HG03159 (cell line): ENCODE results near the gene SPTBN5.

Experiments used
- ATAC-seq: cut with Tn5 transposase; IDR thresholded peaks from one replicate; pipeline ENCODE4 v1.9.1; 2021; ENCODE audit warnings: mild to moderate bottlenecking, moderate library complexity; ENCODE audit not compliant: unreplicated experiment

Gene SPTBN5

DNA sequence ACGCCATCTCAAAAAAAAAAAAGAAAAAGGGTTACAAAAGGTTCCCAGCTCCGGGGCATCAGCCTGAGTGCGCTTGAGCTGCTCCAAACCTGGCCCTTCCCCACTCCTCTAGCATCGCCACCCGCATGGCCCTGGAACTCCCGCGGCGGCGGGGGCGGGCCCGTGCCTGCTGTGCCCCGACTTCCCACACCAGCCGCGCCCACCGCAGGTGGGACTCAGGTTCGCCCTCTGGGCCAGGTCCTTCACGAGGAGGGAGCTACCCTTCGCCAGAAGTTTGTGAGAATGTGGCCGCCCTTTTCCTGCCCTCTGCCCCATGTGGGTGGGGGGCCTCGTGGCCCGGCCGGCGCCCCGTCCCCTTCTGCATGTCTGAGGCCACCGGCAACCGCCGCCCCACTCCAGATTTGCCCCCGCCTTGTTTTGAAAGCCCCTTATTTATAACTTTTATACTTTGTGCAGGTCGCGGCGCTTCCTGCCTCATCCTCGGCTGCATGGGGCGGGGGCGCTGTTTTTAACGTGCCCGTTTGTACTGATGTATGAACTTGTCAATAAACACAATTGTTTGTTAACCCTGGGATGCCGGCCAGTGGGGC is 66.5 kb downstream of the SPTBN5 start:
- ATAC-seq: no peak

- no peak for ATAC-seq
Observed at GRCh38 chr15:41825572-41826535, 68.0 kb downstream of the SPTBN5 start.

GRCh38 chr15:41825145-41825544 is 68.7 kb downstream of the SPTBN5 start:
- ATAC-seq: no peak

- no peak for ATAC-seq
Observed at GRCh38 chr15:41824062-41824745, 69.6 kb downstream of the SPTBN5 start.

GRCh38 chr15:41823502-41823901 is 70.4 kb downstream of the SPTBN5 start:
- ATAC-seq: no peak

- ATAC-seq: no peak
Observed at GRCh38 chr15:41822957-41823356, 70.9 kb downstream of the SPTBN5 start.

DNA sequence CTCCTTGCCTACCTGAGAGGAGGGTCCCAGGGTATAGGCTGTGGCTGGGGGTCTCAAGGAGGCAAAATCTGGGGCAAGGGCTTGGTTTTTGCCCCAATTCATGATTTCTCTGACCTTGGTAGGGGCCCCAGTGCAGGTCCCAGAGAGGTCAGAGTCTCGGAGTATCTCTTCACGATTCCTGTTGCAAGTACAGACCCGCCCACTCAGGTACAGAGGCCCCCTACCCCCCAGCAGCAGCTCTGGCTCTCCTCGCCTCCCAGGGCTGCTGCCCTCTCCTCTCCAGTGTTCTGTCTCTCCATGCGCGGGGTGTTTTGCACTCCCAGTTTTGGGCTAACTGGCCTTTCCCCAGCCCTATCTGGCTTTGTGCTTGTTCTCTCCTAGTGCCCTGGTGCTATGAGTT is 71.4 kb downstream of the SPTBN5 start:
- ATAC-seq: no peak

DNA sequence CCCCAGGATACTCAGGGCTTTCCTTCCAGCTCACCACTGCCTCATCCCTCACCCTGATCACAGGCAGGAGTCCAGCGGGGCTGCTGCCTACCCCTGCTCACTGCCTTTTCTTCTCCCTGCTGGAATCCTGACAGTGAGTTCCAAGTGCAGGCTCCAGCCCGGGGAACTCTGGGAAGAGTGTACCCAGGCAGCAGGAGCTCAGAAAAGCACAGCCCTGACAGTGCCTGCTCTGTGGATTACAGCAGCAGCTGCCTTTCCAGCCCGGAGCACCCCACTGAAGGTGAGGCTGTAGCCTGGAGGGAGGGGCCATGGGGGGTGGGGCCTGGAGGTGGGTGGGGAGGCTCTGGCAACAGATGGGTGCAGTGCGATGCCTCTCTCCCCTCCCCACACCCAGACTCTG is 72.0 kb downstream of the SPTBN5 start:
- no peak for ATAC-seq

GRCh38 chr15:41820791-41821423 is 72.9 kb downstream of the SPTBN5 start:
- no peak for ATAC-seq

- no peak for ATAC-seq
Observed at GRCh38 chr15:41819455-41820050, 74.3 kb downstream of the SPTBN5 start.

GRCh38 chr15:41817781-41818180 is 76.1 kb downstream of the SPTBN5 start:
- no peak for ATAC-seq

DNA sequence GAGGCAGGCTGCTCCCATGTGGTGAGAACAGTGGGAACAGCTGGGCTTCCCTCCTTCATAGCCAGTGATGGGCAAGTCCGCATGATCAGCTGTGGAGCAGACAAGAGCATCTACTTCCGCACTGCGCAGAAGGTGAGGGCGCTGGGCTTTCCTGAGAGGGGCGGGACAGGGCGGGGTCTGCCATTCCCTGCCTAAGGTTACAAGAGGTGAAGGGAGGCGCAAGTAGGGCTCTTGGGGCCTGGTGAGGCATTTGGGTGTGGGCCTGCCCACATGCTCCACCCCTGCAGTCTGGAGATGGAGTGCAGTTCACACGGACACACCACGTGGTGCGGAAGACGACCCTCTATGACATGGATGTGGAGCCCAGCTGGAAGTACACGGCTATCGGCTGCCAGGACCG is 76.5 kb downstream of the SPTBN5 start:
- no peak for ATAC-seq

GRCh38 chr15:41816788-41817187 is 77.1 kb downstream of the SPTBN5 start:
- ATAC-seq: no peak

DNA sequence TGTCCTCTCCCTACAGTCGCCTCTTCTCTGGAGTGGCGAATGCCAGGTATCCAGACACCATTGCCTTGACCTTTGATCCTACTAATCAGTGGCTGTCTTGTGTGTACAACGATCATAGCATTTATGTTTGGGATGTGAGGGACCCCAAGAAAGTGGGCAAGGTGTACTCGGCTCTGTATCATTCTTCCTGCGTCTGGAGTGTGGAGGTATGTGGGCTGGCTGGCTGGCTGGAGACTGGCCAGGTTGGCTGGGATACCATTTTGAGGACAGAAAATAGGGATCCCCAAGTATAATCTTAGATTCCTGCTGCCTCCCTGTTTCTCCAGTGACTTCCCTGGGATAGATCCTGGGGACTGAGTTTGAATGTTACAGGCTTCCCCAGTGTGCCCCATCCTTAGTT is 79.3 kb downstream of the SPTBN5 start:
- no peak for ATAC-seq

- ATAC-seq: no peak
Observed at GRCh38 chr15:41813426-41813825, 80.4 kb downstream of the SPTBN5 start.

DNA sequence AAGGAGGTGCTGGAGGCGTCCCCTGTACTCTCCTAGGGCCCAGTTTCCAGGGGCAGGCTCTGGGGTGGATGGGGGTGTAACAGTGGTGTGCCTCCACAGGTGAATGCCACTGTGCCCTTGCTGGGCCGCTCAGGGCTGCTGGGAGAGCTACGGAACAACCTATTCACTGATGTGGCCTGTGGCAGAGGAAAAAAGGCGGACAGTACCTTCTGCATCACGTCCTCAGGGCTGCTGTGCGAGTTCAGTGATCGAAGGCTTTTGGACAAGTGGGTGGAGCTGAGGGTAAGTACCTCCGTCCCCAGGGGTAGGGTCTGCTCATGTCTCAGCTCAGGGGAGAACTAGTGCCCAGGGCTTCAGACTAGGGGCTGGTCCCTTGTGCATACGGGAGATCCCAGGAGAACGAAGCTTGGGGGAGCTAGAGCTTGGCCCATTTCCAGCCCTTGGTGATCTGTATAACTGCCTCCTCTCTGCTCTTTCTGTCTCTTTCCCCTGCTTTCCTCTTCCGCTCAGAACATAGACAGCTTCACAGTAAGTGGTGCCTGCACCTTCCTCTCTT is 81.0 kb downstream of the SPTBN5 start:
- no peak for ATAC-seq

DNA sequence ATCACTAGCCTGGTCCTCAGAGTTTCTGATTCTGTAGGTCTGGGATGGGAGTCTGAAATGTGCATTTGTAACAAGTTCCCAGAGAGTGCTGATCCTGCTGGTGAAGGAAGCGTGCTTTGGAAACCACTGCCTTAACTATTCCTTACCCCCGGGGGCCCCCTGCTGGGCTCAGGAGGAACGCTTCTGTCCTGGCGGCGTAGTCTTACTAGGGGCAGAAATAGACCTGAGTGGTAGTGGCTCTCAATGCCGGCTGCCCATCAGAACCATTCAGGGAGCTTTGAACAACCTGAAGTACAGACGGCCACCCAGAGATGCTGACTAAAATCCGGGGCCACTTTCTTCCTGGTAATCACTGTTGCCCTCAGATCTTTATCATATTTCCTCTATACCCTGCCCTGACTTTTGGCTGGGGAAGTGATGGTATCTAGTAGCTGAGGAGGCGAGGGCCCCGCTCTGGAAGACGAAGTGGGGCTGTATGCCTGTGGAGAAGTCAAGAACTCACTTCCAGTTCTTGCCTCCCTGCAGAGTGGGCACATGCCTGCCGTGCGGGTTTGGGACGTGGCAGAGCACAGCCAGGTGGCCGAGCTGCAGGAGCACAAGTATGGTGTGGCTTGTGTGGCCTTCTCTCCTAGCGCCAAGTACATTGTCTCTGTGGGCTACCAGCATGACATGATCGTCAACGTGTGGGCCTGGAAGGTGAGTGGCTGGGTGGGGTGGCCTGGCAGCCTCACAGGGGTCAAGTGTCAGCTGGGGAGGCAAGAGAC is 82.2 kb downstream of the SPTBN5 start:
- ATAC-seq: peak; percentile 60

GRCh38 chr15:41810651-41811431 is 83.0 kb downstream of the SPTBN5 start:
- ATAC-seq: no peak
